IPS-18c (cell line): ENCODE measurements around the gene RASGRF1.

Experiments used
- H3K4me3 ChIP-seq: 2 replicates; pipeline ENCODE4 v1.7.0; 2013; ENCODE audit warnings: low read depth, mild to moderate bottlenecking, low read length, moderate library complexity; ENCODE audit not compliant: insufficient read depth
- H3K9me3 ChIP-seq: one replicate; pipeline ENCODE4 v1.6.1; 2013; ENCODE audit warnings: mild to moderate bottlenecking, low read length, moderate library complexity; ENCODE audit not compliant: control insufficient read depth, insufficient read depth

Gene RASGRF1

GRCh38 chr15:78925956-78926743 lies 164.4 kb downstream of the RASGRF1 start:
- Histone ChIP-seq H3K4me3 (no peak overlapping the region), H3K9me3 (no peaks in the 10 kb centered on the region)

DNA sequence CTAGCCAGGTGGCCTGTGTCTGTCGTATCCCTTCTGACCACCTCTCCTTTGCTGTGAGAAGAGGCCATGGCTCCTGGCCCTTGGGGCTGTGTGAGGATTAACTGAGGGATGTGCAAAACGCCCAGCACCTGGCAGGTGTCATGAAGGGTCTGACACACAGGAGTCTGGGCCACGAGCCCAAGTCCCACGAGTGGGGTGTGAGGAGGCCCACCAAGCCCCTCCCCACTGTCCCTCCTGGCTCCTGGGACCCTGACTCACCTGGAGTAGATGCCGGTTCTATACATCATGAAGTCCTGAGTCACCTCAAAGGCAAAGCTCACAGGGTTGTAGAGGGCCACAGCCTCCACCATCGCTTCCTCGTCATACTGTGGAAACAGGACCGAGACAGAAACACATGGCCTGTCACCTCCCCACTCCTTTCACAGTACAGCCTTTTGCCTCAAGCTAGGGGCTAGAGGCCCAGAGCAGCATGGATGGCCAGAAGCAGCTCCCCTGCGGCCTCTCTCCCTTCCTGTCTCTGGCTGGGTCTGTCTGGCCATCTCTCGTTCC lies 165.4 kb downstream of the RASGRF1 start:
- H3K9me3 ChIP-seq: no peaks in the 10 kb centered on the region
- no peak overlapping the region for H3K4me3 ChIP-seq

- H3K9me3 ChIP-seq: no peaks in the 10 kb centered on the region
- no peak overlapping the region for H3K4me3 ChIP-seq
These were observed 166.9 kb downstream of the RASGRF1 start for GRCh38 chr15:78923480-78924360.

GRCh38 chr15:78923015-78923414 lies 167.6 kb downstream of the RASGRF1 start:
- H3K4me3 ChIP-seq: no peak overlapping the region
- no peaks in the 10 kb centered on the region for H3K9me3 ChIP-seq

- H3K9me3 ChIP-seq: no peaks in the 10 kb centered on the region
- no peak overlapping the region for H3K4me3 ChIP-seq
These were observed 168.1 kb downstream of the RASGRF1 start for GRCh38 chr15:78922527-78922926.

GRCh38 chr15:78921940-78922339 lies 168.6 kb downstream of the RASGRF1 start:
- no peaks in the 10 kb centered on the region for H3K9me3 ChIP-seq
- no peak overlapping the region for H3K4me3 ChIP-seq

- no peak overlapping the region for H3K4me3 ChIP-seq
- H3K9me3 ChIP-seq: no peaks in the 10 kb centered on the region
These were observed 169.1 kb downstream of the RASGRF1 start for GRCh38 chr15:78921517-78921916.

GRCh38 chr15:78917888-78918287 lies 172.7 kb downstream of the RASGRF1 start:
- Histone ChIP-seq H3K4me3 (no peak overlapping the region), H3K9me3 (no peaks in the 10 kb centered on the region)

DNA sequence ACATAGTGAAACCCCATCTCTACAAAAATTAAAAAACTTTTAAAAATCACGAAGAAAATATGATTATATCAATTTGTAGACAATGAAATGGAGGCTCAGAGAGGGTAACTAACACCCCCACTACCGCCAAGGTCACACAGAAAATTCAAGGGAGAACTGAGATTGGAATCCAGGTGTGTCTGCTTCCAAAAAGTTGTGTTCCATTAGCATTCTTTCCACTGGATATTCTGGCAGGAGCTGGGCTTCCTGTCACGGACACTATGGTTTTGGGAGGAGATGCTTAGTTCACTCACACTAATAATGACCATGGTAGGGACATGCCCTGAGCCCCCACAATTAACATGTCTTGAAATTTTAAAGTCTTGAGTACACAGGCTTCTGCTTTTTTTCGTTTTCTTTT lies 174.5 kb downstream of the RASGRF1 start:
- no peak overlapping the region for H3K4me3 ChIP-seq
- no peaks in the 10 kb centered on the region for H3K9me3 ChIP-seq

- H3K9me3 ChIP-seq: no peaks in the 10 kb centered on the region
- no peak overlapping the region for H3K4me3 ChIP-seq
These were observed 175.1 kb downstream of the RASGRF1 start for GRCh38 chr15:78915341-78916087.

DNA sequence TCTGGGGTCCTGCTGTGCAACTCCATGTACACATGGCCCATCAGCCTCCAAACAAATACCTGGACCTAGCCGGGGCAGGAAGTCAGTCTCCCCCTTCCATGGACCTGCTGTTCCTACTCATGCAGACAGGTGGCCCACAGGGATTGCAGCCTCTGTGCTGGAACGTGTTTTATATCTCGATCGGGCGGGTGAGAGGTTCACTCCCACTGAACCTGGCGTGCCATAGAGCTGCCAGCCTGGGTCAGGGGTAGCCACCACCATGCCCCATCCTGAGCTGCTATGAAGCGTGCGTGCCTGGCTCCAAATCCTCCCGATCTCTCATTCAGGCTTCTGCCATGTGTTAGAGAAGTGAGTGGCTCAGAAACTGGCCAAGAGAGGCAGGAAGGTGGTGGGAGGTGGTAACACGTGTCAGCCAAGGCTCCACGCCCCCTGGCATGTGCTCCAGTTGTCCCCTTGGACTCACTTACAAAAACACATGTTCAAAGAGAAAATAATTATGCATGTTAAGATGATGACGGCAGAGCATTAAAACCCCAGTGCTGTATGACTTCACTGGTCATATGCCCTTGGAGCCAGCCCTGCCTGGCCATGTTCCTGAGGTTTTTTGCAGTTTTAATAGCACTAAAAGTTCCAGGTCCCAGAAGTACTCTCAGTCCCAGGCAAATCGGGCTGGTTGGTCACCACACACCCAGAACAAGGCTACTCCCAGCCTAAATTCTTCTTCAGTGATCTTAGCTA lies 176.4 kb downstream of the RASGRF1 start:
- H3K9me3 ChIP-seq: no peaks in the 10 kb centered on the region
- H3K4me3 ChIP-seq: no peak overlapping the region

- Histone ChIP-seq H3K9me3 (no peaks in the 10 kb centered on the region), H3K4me3 (no peak overlapping the region)
These were observed 177.6 kb downstream of the RASGRF1 start for GRCh38 chr15:78913012-78913411.

DNA sequence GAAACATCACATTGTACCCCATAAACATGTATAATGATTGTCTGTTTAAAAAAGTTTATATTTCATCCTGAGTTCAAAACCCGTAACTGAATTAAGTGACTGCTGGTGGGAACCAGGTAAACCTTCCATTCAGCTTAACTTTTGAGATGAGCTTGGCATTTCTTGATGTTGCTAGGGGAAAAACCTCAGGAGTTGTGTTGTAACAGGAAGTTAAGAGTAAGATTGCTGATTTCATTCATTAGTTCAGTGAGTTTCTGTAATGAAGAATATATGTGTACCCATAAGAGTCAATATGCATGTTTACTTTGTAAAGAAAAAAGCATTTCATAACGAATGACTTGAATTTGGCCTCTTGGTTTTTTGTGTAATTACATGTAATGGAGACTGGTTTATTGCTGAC lies 178.3 kb downstream of the RASGRF1 start:
- Histone ChIP-seq H3K9me3 (no peaks in the 10 kb centered on the region), H3K4me3 (no peak overlapping the region)

DNA sequence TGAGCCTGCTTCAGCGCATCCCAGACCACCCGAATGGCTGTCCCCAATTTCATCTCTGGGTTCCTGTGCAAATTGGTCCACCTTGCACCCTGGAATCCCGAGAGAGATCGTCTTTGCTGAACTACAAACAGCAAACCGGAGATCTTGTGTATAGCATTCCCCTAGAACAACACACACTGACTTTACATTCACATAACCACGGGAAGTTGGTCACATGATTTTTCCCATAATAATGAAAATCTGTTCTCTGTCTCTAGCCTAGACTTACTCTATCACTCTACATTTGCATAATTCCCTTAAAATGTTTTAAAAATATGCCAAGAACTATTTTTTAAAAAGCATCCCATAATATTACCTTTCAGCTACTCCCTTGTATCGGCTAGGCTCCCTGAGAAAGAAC lies 180.3 kb downstream of the RASGRF1 start:
- no peaks in the 10 kb centered on the region for H3K9me3 ChIP-seq
- H3K4me3 ChIP-seq: no peak overlapping the region
